GM12878 (cell line): ENCODE data around the gene NSUN7. TPM values are rescaled to one million over a fixed set of nuclear protein-coding genes. Genes with fewer than 3 reads are reported as not detected.

Experiments used
- ATAC-seq: fragments of 200-7000 bp; cut with Tn5 transposase; 3 replicates; pipeline ENCODE4 v1.9.1; 2020; ENCODE audit warnings: mild to moderate bottlenecking, moderate library complexity
- BruUV-seq: library from RNA; stranded (reverse); fragments of 400-500 nt; replicated peaks from 2 replicates; lab custom pipeline; 2021; lab: Mats Ljungman, UMichigan
- CTCF ChIA-PET: fragments of 300-600 bp; sonication (Branson Sonifier 250); formaldehyde crosslinking; extraction: SDS; loops from one replicate; lab custom pipeline; 2021; ENCODE audit warnings: inconsistent platforms; lab: Yijun Ruan, JAX
- POLR2A ChIA-PET: fragments of 350-600 bp; formaldehyde crosslinking; extraction: SDS; loops from one replicate; lab custom pipeline; 2021; ENCODE audit warnings: inconsistent platforms; lab: Charles Lee
- RAD21 ChIA-PET: fragments of 300-600 bp; sonication (Branson Sonifier 250); formaldehyde crosslinking; loops from one replicate; lab custom pipeline; 2023; ENCODE audit warnings: antibody characterized with exemption; ENCODE audit not compliant: unreplicated experiment; lab: Charles Lee
- SMC1A ChIA-PET: fragments of 300-600 bp; sonication (Branson Sonifier 250); formaldehyde crosslinking; loops from one replicate; lab custom pipeline; 2023; ENCODE audit not compliant: unreplicated experiment, uncharacterized antibody; lab: Charles Lee
- DNase-seq: peaks from one replicate; pipeline ENCODE4 v3.0.0-alpha.2; 2011; ENCODE audit warnings: low read depth, low spot score
- FAIRE-seq: peaks from 3 replicates; lab custom pipeline; 2011; peaks lifted over from hg19 to GRCh38; lab: Jason Lieb, UNC
- H2AFZ ChIP-seq: 2 replicates; pipeline ENCODE4 v1.6.0; 2011; ENCODE audit warnings: low read depth, low read length, control low read depth; ENCODE audit not compliant: control insufficient read depth
- H3K27ac ChIP-seq: 2 replicates; pipeline ENCODE4 v1.5.1; 2011; ENCODE audit warnings: control low read depth; ENCODE audit not compliant: control insufficient read depth, insufficient read depth
- H3K27me3 ChIP-seq, 2 experiments: replicated peaks in 1 of 2; 2 replicates each; pipeline versions ENCODE4 v1.6.0 to v1.6.1; 2011; ENCODE audit warnings: low read length in 1 of 2; ENCODE audit not compliant: control insufficient read depth in 2 of 2, insufficient read depth in 2 of 2
- H3K36me3 ChIP-seq, 2 experiments: 2 replicates each; pipeline ENCODE4 v1.5.1; 2011; ENCODE audit warnings: low read length in 1 of 2; ENCODE audit not compliant: control insufficient read depth in 2 of 2, insufficient read depth in 2 of 2
- H3K4me1 ChIP-seq: 2 replicates; pipeline ENCODE4 v1.6.1; 2011; ENCODE audit warnings: mild to moderate bottlenecking, low read length, moderate library complexity, mixed read lengths; ENCODE audit not compliant: control insufficient read depth, insufficient read depth
- H3K4me2 ChIP-seq: 2 replicates; pipeline ENCODE4 v1.6.0; 2011; ENCODE audit warnings: control low read depth; ENCODE audit not compliant: control insufficient read depth, insufficient read depth
- H3K4me3 ChIP-seq: fragments of 200-600 bp; sonication (generic); 2 replicates; pipeline ENCODE4 v1.5.1; 2016
- H3K79me2 ChIP-seq: 2 replicates; pipeline ENCODE4 v1.6.0; 2011; ENCODE audit warnings: low read length; ENCODE audit not compliant: control insufficient read depth, insufficient read depth
- H3K9ac ChIP-seq: 2 replicates; pipeline ENCODE4 v1.8.0; 2011; ENCODE audit warnings: low read length, control low read depth, mixed read lengths; ENCODE audit not compliant: control insufficient read depth, insufficient read depth
- H3K9me3 ChIP-seq: replicated peaks from 3 replicates; pipeline ENCODE4 v1.5.1; 2011; ENCODE audit warnings: mild to moderate bottlenecking, low read length; ENCODE audit not compliant: control insufficient read depth, insufficient read depth
- H4K20me1 ChIP-seq: 2 replicates; pipeline ENCODE4 v1.6.0; 2011; ENCODE audit not compliant: control insufficient read depth, insufficient read depth
- BCLAF1 ChIP-seq: fragments of 450-650 bp; IDR thresholded peaks from 2 replicates; pipeline ENCODE4 v1.6.1; 2017; ENCODE audit warnings: antibody characterized with exemption, mild to moderate bottlenecking, moderate library complexity
- KLF5 ChIP-seq: fragments of 450-650 bp; IDR thresholded peaks from 2 replicates; pipeline ENCODE4 v1.6.1; 2014; ENCODE audit warnings: mild to moderate bottlenecking; ENCODE audit not compliant: partially characterized antibody
- NKRF ChIP-seq: fragments of 450-650 bp; conservative IDR thresholded peaks from 2 replicates; pipeline ENCODE4 v1.6.1; 2017; ENCODE audit warnings: mild to moderate bottlenecking, moderate library complexity
- SKIL ChIP-seq: fragments of 450-650 bp; IDR thresholded peaks from 2 replicates; pipeline ENCODE4 v1.6.1; 2017; ENCODE audit warnings: mild to moderate bottlenecking, low read depth, inconsistent platforms; ENCODE audit not compliant: poor library complexity, severe bottlenecking
- STAT1 ChIP-seq: fragments of 450-650 bp; conservative IDR thresholded peaks from 2 replicates; pipeline ENCODE4 v1.6.1; 2014; ENCODE audit warnings: antibody characterized with exemption, mild to moderate bottlenecking
- WRNIP1 ChIP-seq: IDR thresholded peaks from 2 replicates; pipeline ENCODE4 v1.6.1; 2011; ENCODE audit warnings: low read depth, low read length, improper control_type of control experiment, borderline replicate concordance
- ZBTB4 ChIP-seq: fragments of 450-650 bp; formaldehyde crosslinking; IDR thresholded peaks from 2 replicates; pipeline ENCODE4 v1.4.0; 2022; ENCODE audit warnings: mild to moderate bottlenecking, moderate library complexity
- ZNF24 ChIP-seq: fragments of 450-650 bp; IDR thresholded peaks from 2 replicates; pipeline ENCODE4 v1.6.1; 2017; ENCODE audit warnings: antibody characterized with exemption, mild to moderate bottlenecking
- ZNF622 ChIP-seq: fragments of 450-650 bp; IDR thresholded peaks from 2 replicates; pipeline ENCODE4 v1.6.1; 2017; ENCODE audit warnings: mild to moderate bottlenecking, inconsistent platforms
- WGBS: methylation state at CpG from one replicate; pipeline ENCODE4 v1.1.6; 2016; ENCODE audit warnings: low lambda C conversion rate; ENCODE audit not compliant: insufficient replicate concordance, insufficient coverage; ENCODE audit errors: missing lambda C conversion rate; 5-methylcytosine and 5-hydroxymethylcytosine counted together
- in situ Hi-C: fragments of 300-500 bp; cut with MboI; formaldehyde crosslinking; loops from 9 replicates; pipeline ENCODE4 v1.14.3; 2018; ENCODE audit warnings: mixed read lengths
- intact Hi-C: fragments of 100-400 bp; cut with micrococcal nuclease; formaldehyde crosslinking; loops from one replicate; pipeline ENCODE4 v1.14.2; 2022; ENCODE audit not compliant: unreplicated experiment
- polyA plus RNA-seq, 11 experiments: library from polyadenylated mRNA; depleted of rRNA in 4 of 11; unstranded in 6 of 11; stranded (reverse) in 5 of 11; fragments of >200 nt; fragmentation: Nextera tagmentation in 4 of 11; fragmentation: Illumina TruSeq in 1 of 11; extraction: Ambion mirVana in 4 of 11; extraction: Trizol in 1 of 11; gene quantifications; 1 replicate in 1 of 11; 2 replicates in 10 of 11; pipeline versions ENCODE4 v1.2.1 to v1.2.3, GENCODE V29; 2011 to 2016; ENCODE audit warnings: inconsistent platforms in 2 of 11, missing spikeins in 2 of 11, low read depth in 1 of 11
- total RNA-seq, 4 experiments: library from RNA; depleted of rRNA in 3 of 4; stranded (reverse); fragments of >200 nt in 3 of 4; fragmentation: Illumina TruSeq in 1 of 4; extraction: Trizol in 1 of 4; gene quantifications; 2 replicates each; pipeline versions ENCODE4 v1.2.1 to v1.2.3, GENCODE V29; 2013 to 2021

NSUN7 gene
- total and polyA plus RNA-seq, 10 of the 15 experiments (the other 5 are each of a cell fraction or from before 2014, with no cell fraction given) = 0.02 to 0.21 (median 0.15) TPM; not detected in 3

GRCh38 chr4:40704073-40704472 is 45.7 kb upstream of the NSUN7 start (continued):
- no peak for TF ChIP-seq NKRF

DNA sequence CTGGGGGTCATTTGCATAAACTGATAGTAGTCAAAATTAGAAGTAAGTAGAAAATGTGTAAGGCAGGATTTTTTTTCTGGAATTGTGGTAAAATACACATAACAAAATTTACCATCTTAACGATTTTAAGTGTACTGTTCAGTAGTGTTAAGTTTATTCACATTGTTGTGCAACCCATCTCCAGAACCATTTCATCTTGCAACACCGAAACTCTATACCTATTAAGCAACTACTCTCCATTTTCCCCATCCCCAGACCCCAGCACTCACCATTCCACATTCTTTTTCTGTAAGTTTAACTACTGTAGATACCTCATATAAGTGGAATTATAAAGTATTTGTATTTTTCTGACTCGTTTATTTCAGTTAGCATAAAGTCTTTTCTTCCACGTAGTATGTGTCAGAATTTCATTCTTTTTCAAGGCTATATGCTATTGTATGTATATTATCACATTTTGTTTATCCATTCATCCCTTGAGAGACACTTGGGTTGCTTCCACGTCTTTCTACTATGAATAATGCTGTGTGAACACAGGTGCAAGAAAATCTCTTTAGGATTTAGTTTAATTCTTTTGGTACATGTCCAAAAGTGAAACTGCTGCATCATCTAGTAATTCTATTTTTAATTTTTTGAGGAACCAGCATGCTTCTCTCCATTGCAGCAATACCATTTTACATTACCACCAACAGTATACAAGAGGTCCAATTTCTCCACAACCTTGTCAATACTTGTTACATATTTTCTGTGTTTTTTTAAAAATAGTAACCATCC is 39.1 kb upstream of the NSUN7 start:
- Histone ChIP-seq H2AFZ (no peak overlapping the region; the same call in 1 of the 2 replicates), H3K4me2 (no peak overlapping the region), H4K20me1 (no peaks in the 10 kb centered on the region), H3K4me1 (peaks cover 5% of the 10 kb centered on the region; the same call in 1 of the 2 replicates), H3K27ac (no peak overlapping the region), H3K9me3 (no peaks in the 10 kb centered on the region), H3K9ac (no peak overlapping the region), H3K4me3 (no peak overlapping the region), H3K36me3 (no peaks in the 10 kb centered on the region), H3K79me2 (no peaks in the 10 kb centered on the region), H3K27me3 (no peaks in the 10 kb centered on the region)
- FAIRE-seq (peak; percentile 49), ATAC-seq (no peak), DNase-seq (no peak)
- ChIA-PET CTCF (no interaction called here), POLR2A (no interaction called here), SMC1A (interaction anchor here (0.6 to 2.3 kb wide), 2 partner anchors 8 to 59 kb away, joined by 3 to 11 read pairs; no protein-coding TSS in a partner anchor), RAD21 (interaction anchor here (0.7 kb wide), 1 partner anchor 81 kb away, joined by 3 read pairs; the partner anchor contains the start of gene RBM47)
- no TSS peak for BruUV-seq
- intact Hi-C loops = loop anchor here (10.0 kb wide), 1 partner anchor 136 kb away; no protein-coding TSS in a partner anchor
- in situ Hi-C loops = no loop called here
- 29% methylated on average over 5 of the region's 5 CpGs for WGBS
- TF ChIP-seq SKIL (no peak), KLF5 (no peak), WRNIP1 (no peak), ZBTB4 (no peak), ZNF24 (no peak), BCLAF1 (no peak), STAT1 (no peak), ZNF622 (no peak)
